GM21528 (cell line): Measurements from ENCODE around the gene FMN1.
A peak's percentile ranks its signal among the peaks of the same experiment; 100 is the strongest.

ENCODE experiments used
- ATAC-seq: cut with Tn5 transposase; IDR thresholded peaks from one replicate; pipeline ENCODE4 v1.9.1; 2021; ENCODE audit warnings: mild to moderate bottlenecking, moderate library complexity; ENCODE audit not compliant: unreplicated experiment, low FRiP score

FMN1 gene

DNA sequence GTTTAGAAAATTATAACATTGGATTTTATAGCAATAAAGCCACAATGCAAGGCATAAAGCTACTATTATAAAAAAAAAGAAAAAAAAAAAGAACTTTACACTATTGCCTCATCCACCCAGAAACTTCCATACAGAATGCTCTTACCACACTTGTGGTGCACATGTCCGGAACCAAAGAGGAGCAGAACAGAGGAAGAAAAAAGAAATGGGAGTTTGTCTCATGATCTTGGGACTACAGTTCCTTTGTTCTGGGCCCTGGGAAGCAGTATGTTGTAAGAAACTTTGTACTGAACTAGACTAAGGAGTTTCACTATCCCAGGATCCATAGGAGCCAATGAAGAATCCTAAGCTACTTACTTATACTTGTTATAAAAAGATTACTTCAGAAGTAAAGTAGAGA, 36.1 kb downstream of the FMN1 start:
- no peak for ATAC-seq

DNA sequence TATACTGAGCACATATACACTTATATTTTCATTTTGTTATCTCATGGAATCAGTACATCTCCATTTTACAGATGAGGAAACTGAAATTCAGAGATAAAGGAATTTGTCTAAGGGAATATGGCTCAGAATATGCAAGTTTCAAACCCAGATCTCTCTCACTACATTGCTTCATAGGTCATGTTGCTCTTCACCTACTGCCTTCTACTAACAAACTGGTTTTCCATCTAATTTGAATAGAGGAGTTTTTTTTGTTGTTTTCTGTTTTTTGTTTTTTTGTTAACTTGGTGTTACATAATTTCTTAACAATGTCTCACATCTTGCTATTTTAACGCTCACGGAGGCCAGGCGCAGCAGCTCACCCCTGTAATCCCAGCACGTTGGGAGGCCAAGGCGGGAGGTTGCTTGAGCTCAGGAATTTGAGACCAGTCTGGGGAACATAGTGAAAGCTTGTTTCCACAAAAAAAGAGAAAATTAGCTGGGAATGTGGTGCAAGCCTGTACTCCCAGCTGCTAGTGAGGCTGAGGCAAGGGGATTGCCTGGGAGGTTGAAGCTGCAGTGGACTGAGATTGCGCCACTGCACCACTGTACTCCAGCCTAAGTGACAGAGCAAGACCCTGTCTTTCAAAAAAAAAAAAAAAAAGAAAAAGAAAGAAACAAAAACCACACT, 37.0 kb downstream of the FMN1 start:
- no peak for ATAC-seq

DNA sequence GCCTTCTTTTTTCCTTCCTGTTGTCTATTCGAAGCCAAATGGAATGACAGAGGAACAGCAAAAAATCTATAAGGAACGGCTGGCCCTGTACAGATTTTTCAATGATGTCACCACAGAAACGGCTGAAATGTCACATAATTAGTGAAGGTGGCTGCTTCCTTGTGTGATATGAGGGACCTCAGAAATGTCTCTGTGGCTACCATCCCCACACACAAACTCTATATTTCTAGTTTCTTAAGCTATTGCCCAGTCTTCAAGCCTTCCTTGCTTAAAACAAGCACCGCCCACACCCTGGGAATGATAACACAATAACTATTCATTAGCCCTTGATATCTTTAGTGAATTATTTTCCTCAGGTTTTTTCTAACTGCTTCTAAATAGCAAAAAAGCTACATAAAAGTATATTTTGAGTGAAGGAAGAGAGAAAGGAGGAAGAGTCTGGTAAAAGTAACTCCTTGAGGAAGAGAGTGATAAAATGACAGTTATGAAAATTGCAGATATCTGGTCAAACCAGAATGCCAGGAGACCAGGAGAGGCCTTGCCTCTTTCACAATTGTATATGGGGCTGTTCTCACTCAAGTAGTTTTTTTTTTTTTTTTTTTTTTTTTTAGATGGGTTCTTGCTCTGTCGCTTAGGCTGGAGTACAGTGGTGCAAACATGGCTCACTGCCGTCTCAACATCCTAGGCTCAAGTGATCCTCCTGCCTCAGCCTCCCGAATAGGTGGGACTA, 38.7 kb downstream of the FMN1 start:
- no peak for ATAC-seq

DNA sequence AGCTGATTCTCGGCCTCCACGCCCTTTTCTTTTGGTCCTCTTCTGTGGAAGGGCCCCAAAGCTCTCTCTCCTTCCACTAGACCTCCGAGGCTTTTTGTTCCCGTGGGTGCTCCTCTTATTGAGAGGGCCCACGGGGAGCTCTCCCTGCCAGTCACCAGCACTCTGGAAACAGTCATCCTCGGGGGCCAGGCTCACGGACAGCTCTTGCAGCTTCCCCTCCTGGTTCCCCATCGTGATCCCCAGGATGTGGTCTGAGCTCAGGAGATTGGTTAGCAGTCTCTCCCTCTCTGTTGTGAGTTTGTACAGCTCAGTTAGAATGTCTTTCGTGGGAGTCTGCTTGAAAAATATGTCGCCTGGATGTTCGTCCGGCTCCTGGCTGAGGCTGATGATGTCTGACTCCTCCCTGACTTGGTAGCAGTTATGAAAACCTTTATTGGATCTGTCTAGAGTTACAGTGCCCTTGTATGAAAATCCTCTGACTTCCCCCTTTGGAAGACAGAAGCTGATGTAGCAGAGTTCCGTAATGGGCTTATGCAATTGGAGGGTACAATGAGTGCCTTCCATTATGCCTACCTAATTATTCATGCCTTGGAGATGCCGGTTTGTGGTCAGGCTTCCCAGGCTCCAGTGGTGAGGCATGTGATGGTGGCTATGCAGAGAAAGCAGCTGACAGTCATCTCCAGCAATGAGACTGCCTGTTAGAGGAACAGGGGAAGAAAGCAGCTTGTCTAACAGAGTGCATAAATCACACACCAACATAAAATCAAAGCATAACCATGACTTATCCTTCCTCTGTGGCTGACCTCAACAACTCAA, 40.0 kb downstream of the FMN1 start:
- no peak for ATAC-seq

DNA sequence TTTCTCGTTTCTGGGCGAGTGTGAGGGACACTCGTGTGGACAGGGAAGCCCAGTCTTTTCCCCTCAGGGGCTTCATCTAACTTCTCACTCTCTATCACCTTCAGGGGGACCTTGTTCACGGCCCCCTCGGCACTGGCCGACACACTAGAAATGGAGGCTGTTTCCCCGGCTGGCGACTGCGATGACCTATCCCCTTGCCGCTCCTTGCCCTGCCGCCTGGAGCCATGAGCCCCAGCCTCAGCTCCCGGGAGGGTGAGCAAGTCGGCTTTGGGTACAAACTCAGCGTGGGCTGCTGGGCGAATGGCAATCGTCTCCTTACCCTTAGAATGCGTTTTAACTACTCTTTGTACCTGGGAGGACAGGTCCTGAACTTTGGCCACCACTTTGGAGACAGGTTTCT, 41.0 kb downstream of the FMN1 start:
- ATAC-seq: no peak

DNA sequence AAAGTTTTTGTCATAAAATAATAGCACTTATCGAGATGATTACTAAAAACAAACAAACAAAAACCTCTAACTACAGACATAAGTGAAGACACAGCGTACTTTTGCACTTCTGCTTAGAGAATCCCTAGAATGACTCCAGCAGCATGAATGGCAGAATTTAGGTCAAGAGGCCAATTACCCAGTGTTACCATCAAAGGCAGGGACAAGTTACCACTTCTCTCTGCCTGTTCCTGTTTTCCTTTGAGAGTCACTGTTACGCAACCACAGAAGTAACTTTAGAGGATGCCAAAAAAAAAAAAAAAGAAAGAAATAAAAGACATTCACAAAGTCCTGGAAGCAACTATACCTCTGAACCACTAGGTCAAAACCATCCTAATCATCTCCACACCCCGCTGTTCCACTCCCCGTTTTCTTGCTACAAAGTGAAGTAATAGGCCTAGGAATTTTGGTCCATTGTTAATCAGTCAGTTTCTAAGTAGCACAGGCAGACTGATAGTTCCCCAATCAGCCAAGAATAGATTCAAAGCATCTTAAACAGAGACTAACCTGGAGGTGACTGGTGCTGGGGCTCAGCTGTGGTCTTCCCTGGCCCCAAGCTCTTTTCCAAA, 41.9 kb downstream of the FMN1 start:
- no peak for ATAC-seq

DNA sequence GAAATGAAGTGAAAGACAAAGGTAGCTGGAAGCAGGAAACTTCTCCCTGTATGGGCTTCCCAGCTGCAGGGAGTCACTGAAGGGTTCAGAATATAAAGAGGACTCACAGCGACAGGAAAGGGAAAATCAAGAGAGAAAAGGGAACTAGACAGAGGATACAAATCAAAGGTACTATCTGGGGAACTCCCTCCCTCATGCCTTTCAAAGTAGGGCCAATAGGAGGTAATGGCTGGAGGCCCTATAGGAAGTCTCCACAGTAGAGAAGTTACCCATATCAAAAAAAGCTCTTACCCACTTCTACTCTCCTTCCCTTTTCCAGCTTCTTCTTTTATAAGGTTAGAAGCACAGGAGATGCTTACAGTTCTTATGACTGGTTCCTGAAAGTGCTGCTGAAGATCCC, 43.5 kb downstream of the FMN1 start:
- no peak for ATAC-seq

DNA sequence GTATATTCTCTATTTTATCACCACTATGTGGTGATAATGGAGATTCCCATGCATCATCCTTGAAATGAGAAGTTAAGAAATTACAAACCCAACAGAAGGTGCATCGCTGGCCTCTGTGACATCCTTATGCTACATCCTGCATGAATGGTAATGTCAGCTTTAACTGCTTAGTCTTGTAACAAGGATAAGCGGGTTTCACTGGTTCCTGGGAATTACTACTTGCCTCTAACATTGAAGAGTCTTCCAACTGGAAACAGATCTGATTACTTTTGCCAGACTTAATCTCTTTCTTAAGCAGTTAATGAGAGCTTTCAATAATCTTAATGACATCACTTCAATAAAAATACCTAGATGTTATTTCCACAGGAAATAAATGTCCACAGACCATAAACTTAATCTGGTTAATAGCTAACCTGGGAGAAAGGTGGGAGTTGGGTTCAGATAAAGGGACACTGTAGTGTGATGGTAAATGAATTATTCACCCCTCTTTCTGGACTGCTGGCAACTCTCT, 44.0 kb downstream of the FMN1 start:
- ATAC-seq: no peak

DNA sequence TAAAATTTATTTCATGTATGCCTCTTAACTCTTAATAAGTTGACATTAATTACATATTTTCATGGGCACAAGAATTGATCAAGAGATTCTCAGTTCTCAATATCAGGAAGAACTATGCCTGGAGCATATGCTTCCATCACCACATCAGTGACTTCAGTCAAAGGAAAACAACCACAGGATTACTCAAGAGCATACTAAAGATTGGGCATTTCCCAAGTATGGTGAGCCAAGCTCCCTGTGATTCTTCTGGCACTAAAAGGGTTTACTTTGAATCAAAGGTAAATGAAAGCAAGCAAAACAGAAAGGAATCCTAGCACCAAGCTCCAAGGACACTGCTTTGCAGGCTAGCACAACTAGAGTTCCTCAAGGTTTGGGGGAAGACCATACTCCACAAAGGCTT, 44.6 kb downstream of the FMN1 start:
- no peak for ATAC-seq

DNA sequence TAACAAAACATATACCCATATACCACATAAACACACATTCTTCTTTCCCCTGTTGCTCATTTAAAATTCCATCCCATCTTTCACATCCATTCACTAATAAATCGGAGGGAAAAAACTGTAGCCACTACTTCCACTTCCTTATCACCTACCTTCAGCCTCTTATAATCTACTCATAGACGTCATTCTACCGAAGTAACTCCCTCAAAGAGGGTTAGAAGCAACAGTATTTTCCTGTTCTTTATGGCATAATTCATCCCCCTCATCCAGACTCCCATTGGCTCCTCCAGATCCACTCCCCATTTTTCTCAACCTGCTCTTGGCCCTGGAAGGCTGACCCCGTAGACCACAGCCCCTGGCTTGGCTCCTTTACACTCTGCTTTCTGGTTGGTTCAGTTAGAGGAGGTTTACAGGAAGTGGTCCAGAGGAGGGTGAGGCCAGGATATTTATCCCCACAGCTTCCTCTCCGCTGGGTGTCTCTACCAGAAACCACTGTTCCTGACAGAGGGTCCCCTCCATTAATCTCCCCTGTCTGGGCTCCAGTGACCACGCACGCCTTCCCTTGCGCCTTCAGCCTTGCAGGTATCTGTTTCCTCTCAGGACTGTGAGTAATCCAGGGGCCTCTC, 46.3 kb downstream of the FMN1 start:
- no peak for ATAC-seq

DNA sequence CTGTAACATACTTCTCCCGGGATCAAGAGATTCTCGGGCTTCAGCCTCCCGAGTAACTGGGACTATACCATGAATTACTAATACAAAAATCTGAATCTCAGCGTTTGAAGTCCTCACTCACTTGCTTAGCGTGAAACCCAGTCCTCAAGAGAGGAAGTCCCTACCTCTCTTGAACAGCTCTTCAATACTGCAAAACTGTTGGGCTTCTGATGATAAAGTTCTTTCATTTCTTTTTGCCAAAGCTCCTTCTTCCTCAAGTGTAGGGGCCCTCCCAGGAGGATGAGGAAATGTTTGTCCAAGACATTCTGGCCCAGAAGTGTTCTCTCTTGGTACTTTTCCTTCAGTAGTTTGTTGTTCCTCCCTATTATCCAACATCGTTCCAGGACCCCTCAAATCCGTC, 48.5 kb downstream of the FMN1 start:
- no peak for ATAC-seq

DNA sequence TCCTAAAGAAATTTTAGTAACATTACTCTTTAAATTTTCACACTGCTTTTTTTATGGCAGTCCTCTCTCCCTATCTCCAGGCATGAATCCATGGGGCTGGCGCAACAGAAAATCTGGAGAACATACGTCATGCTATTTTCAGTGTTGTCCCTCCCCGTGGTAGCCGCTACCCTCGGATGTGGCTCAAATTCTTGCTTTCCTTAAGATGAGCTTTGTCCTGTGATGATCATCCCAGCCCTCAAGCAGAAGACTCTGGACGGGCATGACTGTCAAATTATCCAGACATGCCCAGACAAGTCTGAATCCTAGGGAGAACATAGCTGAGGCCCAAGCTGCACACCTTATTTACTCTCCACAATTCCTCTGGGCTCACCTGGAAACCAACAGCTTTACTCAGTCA, 49.1 kb downstream of the FMN1 start:
- ATAC-seq: no peak

DNA sequence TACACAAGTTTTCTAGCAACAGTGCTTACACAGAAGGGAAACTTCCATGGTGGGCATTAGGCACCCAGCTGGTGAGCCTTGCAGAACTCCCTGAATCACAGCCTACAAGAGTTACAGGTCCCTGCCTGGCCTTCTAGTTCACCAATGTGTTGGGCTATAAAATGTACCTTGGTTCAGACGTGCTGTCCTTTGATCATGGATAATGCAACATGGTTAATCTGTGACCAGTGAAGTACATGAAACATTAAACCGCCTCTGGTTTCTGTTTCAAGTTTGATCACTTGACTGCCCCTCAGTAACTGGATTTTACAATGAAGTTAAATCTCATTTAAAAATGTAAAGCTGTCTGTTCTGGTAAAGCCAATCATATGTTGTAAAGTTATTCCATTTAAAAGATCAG, 51.8 kb downstream of the FMN1 start:
- peak; percentile 55 for ATAC-seq

DNA sequence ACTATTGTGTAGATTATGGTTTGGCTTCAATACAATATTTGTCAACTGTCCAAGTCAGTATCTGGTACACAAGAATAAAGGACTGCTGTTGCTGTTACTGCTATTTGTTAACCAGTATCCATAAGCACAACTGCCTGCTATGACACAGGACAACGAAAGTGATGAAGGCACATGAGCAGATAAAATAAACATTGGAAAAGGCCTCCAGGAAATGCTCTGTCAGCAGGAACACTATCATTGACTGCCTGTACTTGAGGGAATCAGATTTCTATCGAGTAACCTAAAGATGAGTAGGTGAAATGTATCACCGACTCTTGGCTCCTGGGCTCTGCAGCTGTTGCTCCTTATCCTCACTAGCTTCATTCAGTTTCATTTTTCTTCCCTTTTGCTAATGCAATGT, 56.5 kb downstream of the FMN1 start:
- no peak for ATAC-seq

DNA sequence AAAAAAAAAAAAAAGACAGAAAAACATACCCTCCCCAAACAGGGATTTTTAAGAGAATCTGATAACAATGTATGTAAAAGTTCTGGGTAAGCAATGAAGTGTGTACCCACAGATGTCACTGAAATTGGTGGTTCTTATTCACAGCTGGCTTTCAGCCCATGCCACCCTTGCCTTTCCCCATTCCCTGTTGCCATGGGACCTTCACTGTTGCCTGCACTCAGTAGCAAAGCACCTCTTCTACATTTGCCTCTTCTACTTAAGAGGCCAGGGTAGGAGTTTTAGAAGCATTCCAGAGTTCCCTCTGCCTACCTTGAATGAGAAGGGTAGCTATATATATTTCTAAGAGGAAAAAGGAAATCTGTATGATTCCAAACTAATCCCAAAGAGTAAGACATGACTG, 57.4 kb downstream of the FMN1 start:
- no peak for ATAC-seq

DNA sequence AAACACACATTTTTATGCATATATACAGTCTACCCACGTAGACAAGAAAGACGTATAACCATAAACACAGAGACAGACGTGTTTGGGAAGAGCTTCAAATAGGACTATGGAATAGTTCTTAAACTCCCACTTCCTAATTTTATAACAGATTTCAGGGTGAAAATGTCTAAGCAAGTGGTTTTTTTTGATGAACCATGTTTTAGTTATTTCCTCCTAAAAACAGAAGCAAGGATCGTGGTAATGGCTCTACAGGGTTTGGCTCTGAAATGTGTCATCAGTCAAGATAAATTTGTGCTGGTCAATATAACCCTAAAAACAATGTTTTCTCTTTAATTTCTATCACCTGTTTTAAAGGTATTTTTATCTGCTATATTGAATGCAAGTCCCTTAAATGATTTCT, 58.2 kb downstream of the FMN1 start:
- no peak for ATAC-seq

DNA sequence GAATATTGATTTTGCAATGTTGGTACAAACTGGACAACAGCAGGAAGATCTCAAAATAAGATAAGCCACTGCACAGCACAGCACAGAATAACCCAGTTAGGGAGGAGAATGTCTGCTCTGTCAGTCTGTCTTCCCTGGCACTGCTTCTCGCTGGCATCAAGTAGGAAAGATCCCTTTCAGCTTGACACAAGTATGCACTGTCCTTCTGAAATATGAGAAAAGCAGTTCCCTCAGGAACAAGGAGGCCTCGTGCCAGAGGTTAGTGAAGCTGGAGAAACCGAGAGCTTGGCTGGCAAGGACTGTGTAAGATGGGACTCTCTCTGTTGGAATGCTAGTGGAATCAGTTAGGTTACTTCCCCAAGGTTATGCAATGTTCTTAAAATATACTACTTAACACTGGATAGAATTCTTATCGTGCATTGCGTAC, 59.1 kb downstream of the FMN1 start:
- no peak for ATAC-seq

DNA sequence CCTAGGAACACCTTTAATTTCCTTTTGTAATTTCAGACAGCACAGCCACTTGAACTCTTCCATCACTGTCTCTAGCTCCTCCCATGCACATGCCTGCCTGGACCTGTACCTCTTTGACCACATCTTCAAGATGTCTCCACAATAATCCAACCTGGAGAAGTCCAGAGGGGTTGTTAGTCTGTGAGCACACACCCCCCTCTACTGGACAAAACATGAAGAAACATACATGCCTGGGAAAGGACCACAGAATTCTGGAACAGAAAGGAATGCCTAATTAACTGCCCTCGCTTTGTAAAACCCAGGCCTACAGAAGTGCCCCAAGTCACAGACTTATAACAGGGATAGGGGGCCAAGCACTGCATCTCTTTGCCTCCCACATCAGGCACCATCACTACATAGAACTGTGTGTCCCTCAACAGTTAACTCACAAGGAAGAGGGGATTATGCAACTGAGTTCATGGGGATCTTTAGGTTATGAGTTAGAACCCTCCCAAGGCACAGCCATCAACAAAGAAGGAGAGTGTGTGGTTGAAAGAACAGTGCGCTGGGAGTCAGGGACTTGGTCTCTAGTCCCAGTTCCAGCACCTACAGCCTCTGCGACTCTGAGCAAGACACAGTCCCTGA, 61.7 kb downstream of the FMN1 start:
- ATAC-seq: no peak

DNA sequence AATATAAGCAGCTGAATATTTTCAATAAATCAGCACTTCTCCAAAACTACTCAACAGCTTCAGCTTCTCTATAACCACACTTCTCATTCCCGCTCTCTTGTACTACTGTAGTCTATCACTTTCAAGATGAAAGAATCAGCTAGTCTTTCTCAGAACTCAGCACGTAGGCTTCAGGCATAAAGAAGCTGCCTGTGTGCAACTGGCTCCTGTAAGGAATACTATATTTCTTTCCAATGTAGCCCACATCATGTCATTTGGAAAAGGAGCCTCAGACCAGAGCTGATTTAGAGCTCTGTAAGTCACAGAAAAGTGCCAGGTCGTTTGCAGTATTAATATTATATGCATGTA, 62.3 kb downstream of the FMN1 start:
- no peak for ATAC-seq

DNA sequence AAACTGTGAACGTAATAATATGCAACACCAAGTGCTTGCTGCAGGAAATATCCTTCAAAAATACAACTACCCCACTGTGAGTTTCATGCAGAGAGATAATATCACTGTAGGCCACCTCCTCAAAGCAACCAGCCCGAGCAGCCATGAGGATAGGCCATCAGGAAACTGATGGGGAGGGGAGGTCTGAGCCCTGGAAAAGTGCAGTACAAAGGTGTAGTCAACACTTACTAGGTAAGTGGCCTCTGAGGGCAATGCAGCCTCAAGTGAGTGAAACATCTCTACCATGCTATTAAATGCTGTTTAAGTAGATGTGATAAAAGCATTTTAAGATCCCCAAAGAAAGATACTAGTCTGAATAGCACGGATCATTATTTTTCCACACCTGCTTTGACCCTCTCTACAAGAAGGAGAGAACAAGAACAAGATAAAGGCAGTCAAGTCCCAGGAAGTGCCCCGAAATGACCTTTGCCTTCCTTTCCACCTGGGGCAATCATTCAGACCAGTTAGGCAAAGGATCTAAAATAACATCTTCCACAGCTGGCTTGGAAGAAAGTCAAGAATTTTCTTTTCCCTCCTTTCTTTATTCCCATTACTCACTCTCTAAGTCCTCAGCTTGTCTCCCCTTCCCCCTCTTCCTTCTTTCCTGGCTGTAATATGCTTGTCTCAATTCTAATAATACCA, 62.8 kb downstream of the FMN1 start:
- ATAC-seq: no peak
